ENCODE results near the gene PPOX. TPM values are rescaled to one million over a fixed set of nuclear protein-coding genes. Genes with fewer than 3 reads are reported as not detected.
A peak's percentile ranks its signal among the peaks of the same experiment; 100 is the strongest.

PPOX gene
- total RNA-seq, 1 donor from 2014 or later: 18.3 TPM

DNA sequence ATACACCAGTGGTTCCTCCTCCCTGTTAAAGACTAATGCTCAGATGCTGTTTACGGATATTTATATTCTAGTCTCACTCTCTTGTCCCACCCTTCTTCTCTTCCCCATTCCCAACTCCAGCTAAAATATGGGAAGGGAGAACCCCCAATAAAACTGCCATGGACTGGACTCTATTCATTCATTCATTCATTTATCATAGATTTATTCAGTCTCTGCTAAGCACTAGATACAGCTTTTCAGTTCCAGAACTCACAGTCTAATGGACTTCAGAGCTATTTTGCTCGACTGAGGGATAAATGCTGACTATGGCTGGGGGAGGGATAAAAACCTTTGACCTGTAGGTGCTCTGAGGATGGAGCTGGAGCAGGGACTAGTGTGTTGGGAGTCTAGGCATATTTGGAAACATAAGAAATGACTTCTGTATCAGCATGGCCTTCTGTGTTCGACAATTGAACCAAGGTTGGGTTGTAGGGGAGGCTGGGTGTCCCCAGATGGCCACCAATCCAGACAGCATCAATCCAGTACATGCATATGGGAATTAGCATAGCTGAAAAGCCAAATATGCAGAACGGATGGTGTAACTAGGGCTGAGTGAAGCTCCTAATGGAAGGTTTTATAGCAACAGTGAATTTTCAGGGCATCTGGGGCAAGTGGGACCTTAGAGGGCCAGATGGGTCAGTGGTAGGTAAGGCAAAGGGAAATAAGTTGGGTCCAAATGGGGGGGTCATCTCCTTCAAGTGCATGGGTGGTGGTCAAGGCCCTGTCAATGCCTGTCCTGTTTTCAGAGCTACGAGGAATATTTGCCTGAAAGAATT lies 53.1 kb downstream of the PPOX start:
- H3K79me2 ChIP-seq (ENCODE audit: low read depth): no peaks in the 10 kb centered on the region
- H3K27ac ChIP-seq: no peak overlapping the region
- no peak overlapping the region for H3K4me3 ChIP-seq
- no peak overlapping the region for H2AFZ ChIP-seq (replicated peaks)
- Mint-ChIP-seq H3K27ac (no peak overlapping the region), H3K4me1 (peaks cover 13% of the 10 kb centered on the region), H3K4me3 (peak overlapping the region; percentile 23), H3K27me3 (ENCODE audit: insufficient read depth, low read depth) (peaks cover 4% of the 10 kb centered on the region), H3K36me3 (peaks cover 7% of the 10 kb centered on the region), H3K9me3 (no peaks in the 10 kb centered on the region)
- H3K36me3 ChIP-seq: no peaks in the 10 kb centered on the region
- H3K4me1 ChIP-seq: peaks cover 6% of the 10 kb centered on the region
- H3K9ac ChIP-seq: no peak overlapping the region
- no peaks in the 10 kb centered on the region for H4K20me1 ChIP-seq (ENCODE audit: low read depth)
- H3K27me3 ChIP-seq: no peaks in the 10 kb centered on the region
- H3K9me3 ChIP-seq (ENCODE audit: low read depth): no peaks in the 10 kb centered on the region
- H3K4me2 ChIP-seq: no peak overlapping the region
- H3F3A ChIP-seq (ENCODE audit: low read depth): peaks cover 14% of the 10 kb centered on the region
- no peak for DNase-seq (ENCODE audit: low spot score)
- TF ChIP-seq EZH2 (IDR thresholded peaks at IDR 0.05): no peak
- no peak for TF ChIP-seq EZH2phosphoT487 (IDR thresholded peaks at IDR 0.05)
- TF ChIP-seq, protein P1, sequence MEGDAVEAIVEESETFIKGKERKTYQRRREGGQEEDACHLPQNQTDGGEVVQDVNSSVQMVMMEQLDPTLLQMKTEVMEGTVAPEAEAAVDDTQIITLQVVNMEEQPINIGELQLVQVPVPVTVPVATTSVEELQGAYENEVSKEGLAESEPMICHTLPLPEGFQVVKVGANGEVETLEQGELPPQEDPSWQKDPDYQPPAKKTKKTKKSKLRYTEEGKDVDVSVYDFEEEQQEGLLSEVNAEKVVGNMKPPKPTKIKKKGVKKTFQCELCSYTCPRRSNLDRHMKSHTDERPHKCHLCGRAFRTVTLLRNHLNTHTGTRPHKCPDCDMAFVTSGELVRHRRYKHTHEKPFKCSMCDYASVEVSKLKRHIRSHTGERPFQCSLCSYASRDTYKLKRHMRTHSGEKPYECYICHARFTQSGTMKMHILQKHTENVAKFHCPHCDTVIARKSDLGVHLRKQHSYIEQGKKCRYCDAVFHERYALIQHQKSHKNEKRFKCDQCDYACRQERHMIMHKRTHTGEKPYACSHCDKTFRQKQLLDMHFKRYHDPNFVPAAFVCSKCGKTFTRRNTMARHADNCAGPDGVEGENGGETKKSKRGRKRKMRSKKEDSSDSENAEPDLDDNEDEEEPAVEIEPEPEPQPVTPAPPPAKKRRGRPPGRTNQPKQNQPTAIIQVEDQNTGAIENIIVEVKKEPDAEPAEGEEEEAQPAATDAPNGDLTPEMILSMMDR (IDR thresholded peaks at IDR 0.05): no peak

DNA sequence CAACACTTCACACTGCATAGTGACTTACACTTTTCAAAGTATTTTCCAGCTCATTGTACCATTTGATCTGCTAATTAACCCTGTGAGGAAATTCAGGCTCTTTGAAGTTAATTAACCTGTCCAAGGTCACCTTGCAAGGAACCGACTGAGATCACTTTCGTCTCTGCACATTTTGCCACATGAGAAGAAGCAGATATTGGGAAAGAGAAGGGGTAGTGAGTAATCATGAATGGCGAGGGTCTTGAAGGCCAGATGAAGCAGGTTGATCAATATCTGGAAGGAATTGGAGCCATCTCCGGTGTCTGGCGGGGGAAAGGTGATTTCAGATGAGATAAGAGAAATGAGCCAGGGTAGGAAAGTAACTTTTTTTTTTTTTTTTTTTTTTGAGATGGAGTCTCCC lies 53.8 kb downstream of the PPOX start:
- peaks cover 3% of the 10 kb centered on the region for H3K36me3 Mint-ChIP-seq
- Histone ChIP-seq H3F3A (ENCODE audit: low read depth) (peaks cover 9% of the 10 kb centered on the region), H4K20me1 (ENCODE audit: low read depth) (no peaks in the 10 kb centered on the region), H3K27ac (no peak overlapping the region), H3K36me3 (no peaks in the 10 kb centered on the region), H3K9me3 (ENCODE audit: low read depth) (no peaks in the 10 kb centered on the region), H3K4me3 (no peak overlapping the region), H3K79me2 (ENCODE audit: low read depth) (no peaks in the 10 kb centered on the region), H3K9ac (no peak overlapping the region), H2AFZ (replicated peaks) (no peak overlapping the region), H3K4me2 (no peak overlapping the region), H3K27me3 (no peaks in the 10 kb centered on the region), H3K4me1 (peaks cover 6% of the 10 kb centered on the region)
- peaks cover 13% of the 10 kb centered on the region for H3K4me1 Mint-ChIP-seq
- no peak for DNase-seq (ENCODE audit: low spot score)
- H3K4me3 Mint-ChIP-seq: no peak overlapping the region
- no peak for TF ChIP-seq EZH2phosphoT487 (IDR thresholded peaks at IDR 0.05)
- TF ChIP-seq EZH2 (IDR thresholded peaks at IDR 0.05): no peak
- TF ChIP-seq, protein P1 (IDR thresholded peaks at IDR 0.05): no peak
- no peak overlapping the region for H3K27ac Mint-ChIP-seq
- no peaks in the 10 kb centered on the region for H3K9me3 Mint-ChIP-seq
- peaks cover 7% of the 10 kb centered on the region for H3K27me3 Mint-ChIP-seq (ENCODE audit: insufficient read depth, low read depth)

Small RNA genes within 50 kb of the gene (small RNA-seq; reads per million reads assigned to genes)
- gene RF01225: not detected

Other genes with a start within 250 kb of the PPOX start
- gene ITLN2, start 211.6 kb upstream of the PPOX start, total RNA-seq (ENCODE audit: low replicate concordance): not detected in 2 replicates
- gene F11R, start 145.3 kb upstream of the PPOX start, total RNA-seq (ENCODE audit: low replicate concordance): 60.0 and 69.3 TPM in 2 replicates
- gene TSTD1, start 127.5 kb upstream of the PPOX start, total RNA-seq (ENCODE audit: low replicate concordance): 29.9 and 59.9 TPM in 2 replicates
- 74.4 and 103 TPM in 2 replicates for gene USF1, start 120.4 kb upstream of the PPOX start, total RNA-seq (ENCODE audit: low replicate concordance)
- gene ARHGAP30, start 96.5 kb upstream of the PPOX start, total RNA-seq (ENCODE audit: low replicate concordance): 0.06 TPM in 1 of 2 replicates, not detected in the other
- 0.06 TPM in 1 of 2 replicates, not detected in the other for gene NECTIN4, start 76.9 kb upstream of the PPOX start, total RNA-seq (ENCODE audit: low replicate concordance)
- gene KLHDC9, start 68.1 kb upstream of the PPOX start, total RNA-seq (ENCODE audit: low replicate concordance): 12.6 and 22.6 TPM in 2 replicates
- 57.6 and 74.1 TPM in 2 replicates for gene PFDN2, start 48.4 kb upstream of the PPOX start, total RNA-seq (ENCODE audit: low replicate concordance)
- 39.5 and 46.3 TPM in 2 replicates for gene NIT1, start 48.3 kb upstream of the PPOX start, total RNA-seq (ENCODE audit: low replicate concordance)
- gene DEDD, start 33.8 kb upstream of the PPOX start, total RNA-seq (ENCODE audit: low replicate concordance): 29.7 and 34.8 TPM in 2 replicates
- gene UFC1, start 12.4 kb upstream of the PPOX start, total RNA-seq (ENCODE audit: low replicate concordance): 114 and 133 TPM in 2 replicates
- gene USP21, start 6.9 kb upstream of the PPOX start, total RNA-seq (ENCODE audit: low replicate concordance): 6.7 and 19.0 TPM in 2 replicates
- 9.5 and 36.5 TPM in 2 replicates for gene B4GALT3, start 11.1 kb downstream of the PPOX start, total RNA-seq (ENCODE audit: low replicate concordance)
- gene ADAMTS4, start 32.6 kb downstream of the PPOX start, total RNA-seq (ENCODE audit: low replicate concordance): 1.3 and 5.4 TPM in 2 replicates
- gene NDUFS2, start 35.9 kb downstream of the PPOX start, total RNA-seq (ENCODE audit: low replicate concordance): 105 and 107 TPM in 2 replicates
- 0.34 TPM in 1 of 2 replicates, not detected in the other for gene FCER1G, start 48.9 kb downstream of the PPOX start, total RNA-seq (ENCODE audit: low replicate concordance)
- not detected in 2 replicates for gene APOA2, start 57.2 kb downstream of the PPOX start, total RNA-seq (ENCODE audit: low replicate concordance)
- gene TOMM40L, start 59.6 kb downstream of the PPOX start, total RNA-seq (ENCODE audit: low replicate concordance): 7.2 and 9.8 TPM in 2 replicates
- not detected in 2 replicates for gene NR1I3, start 71.8 kb downstream of the PPOX start, total RNA-seq (ENCODE audit: low replicate concordance)
- gene PCP4L1, start 92.3 kb downstream of the PPOX start, total RNA-seq (ENCODE audit: low replicate concordance): 0.46 and 0.69 TPM in 2 replicates
- 1.1 and 2.0 TPM in 2 replicates for gene MPZ, start 143.5 kb downstream of the PPOX start, total RNA-seq (ENCODE audit: low replicate concordance)
- 61.2 and 95.7 TPM in 2 replicates for gene SDHC, start 148.0 kb downstream of the PPOX start, total RNA-seq (ENCODE audit: low replicate concordance)
- not detected in 2 replicates for gene CFAP126, start 201.4 kb downstream of the PPOX start, total RNA-seq (ENCODE audit: low replicate concordance)

All from neural progenitor cell (in vitro differentiated cells).